Endothelial cell of umbilical vein (primary cell): ENCODE measurements around the gene LACTBL1.

Source experiments
- CTCF ChIP-seq, 2 donors: IDR thresholded peaks; 1 replicate in 1 of 2; 2 replicates in 1 of 2; pipeline ENCODE4 v1.5.1; 2011; ENCODE audit warnings: low read length in 2 of 2, mild to moderate bottlenecking in 2 of 2, moderate library complexity in 2 of 2, control low read depth in 1 of 2, inconsistent platforms in 1 of 2, low read depth in 1 of 2; ENCODE audit not compliant: insufficient read depth in 1 of 2; ENCODE audit errors: extremely low read depth in 1 of 2
- EZH2 ChIP-seq: IDR thresholded peaks from 2 replicates; pipeline ENCODE4 v1.6.1; 2012; ENCODE audit warnings: borderline replicate concordance, low read depth, mild to moderate bottlenecking, moderate library complexity, low read length, inconsistent platforms; ENCODE audit not compliant: severe bottlenecking
- MAX ChIP-seq: IDR thresholded peaks from 2 replicates; pipeline ENCODE4 v1.6.1; 2011; ENCODE audit not compliant: insufficient read depth, insufficient read length
- MYC ChIP-seq: IDR thresholded peaks from one replicate; pipeline ENCODE4 v1.6.1; 2011; ENCODE audit warnings: mild to moderate bottlenecking, low read depth, low read length
- POLR2A ChIP-seq: IDR thresholded peaks from 2 replicates; pipeline ENCODE4 v1.6.1; 2012; ENCODE audit warnings: low read depth, mild to moderate bottlenecking, control low read depth, low read length
- POLR2AphosphoS5 ChIP-seq: IDR thresholded peaks from 2 replicates; pipeline ENCODE4 v1.6.1; 2012; ENCODE audit warnings: low read depth, mild to moderate bottlenecking, control low read depth, low read length, moderate library complexity; ENCODE audit not compliant: insufficient read depth

DNA sequence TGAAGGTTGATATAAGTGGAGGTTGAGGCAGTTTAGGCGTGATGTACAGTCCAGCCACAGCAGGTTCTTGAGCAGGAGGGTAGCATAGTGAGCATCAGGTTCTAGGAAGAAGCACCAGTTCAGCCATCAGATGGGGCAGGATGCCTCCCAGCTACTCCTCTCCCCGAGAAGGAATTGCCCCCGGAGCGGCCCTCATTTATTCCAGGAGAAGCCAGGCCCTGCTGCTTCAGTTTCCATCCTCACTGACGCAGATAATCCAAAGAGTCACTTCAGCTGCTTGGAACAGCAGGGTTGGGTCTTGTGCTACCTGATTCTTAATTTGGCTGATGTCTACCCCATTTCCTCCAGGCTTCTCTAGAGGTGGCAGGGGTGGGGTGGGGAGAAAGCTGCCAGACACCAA, 54.7 kb downstream of the LACTBL1 start:
- no peak for TF ChIP-seq EZH2
- TF ChIP-seq CTCF (IDR thresholded peaks at IDR 0.05; ENCODE audit: extremely low read depth in 1 of 2, insufficient read depth in 1 of 2, low read depth in 1 of 2, low read length in 2 of 2), result no peak
- no peak for TF ChIP-seq POLR2A
- TF ChIP-seq MAX, result no peak
- no peak for TF ChIP-seq POLR2AphosphoS5
- TF ChIP-seq MYC, result no peak
